Measurements from ENCODE around the gene PHF24. TPM values are rescaled to one million over a fixed set of nuclear protein-coding genes. Genes with fewer than 3 reads are reported as not detected.

The PHF24 gene
- total and polyA plus RNA-seq, 2 donors from 2014 or later: 0.09 to 0.98 TPM

GRCh38 chr9:34989003-34989945 lies 31.2 kb downstream of the PHF24 start, which contains the start of gene DNAJB5:
Gene DNAJB5 (plus strand): TSS chr9:34989745. CDS start chr9:34990631, 886 bp downstream.
- intact Hi-C loops (cut with DNase I): no loop called here
- DNase-seq (peak; percentile 99 to 100 (median 99)), FAIRE-seq (peak; percentile 99)

GRCh38 chr9:34989946-34990635 lies 32.0 kb downstream of the PHF24 start:
- peak overlapping the region; percentile 92 to 96 for H3K27ac ChIP-seq (ENCODE audit: low read depth in 2 of 2, low read length in 2 of 2)
- no peaks in the 10 kb centered on the region for H3K9me3 ChIP-seq (ENCODE audit: control insufficient read depth in 2 of 3, insufficient read depth in 1 of 3, low read length in 3 of 3)
- peaks cover 0 to 40% (median 33%) of the 10 kb centered on the region in 3 donors for H3K4me1 ChIP-seq (ENCODE audit: control insufficient read depth in 2 of 3, insufficient read depth in 2 of 3, low read depth in 1 of 3, low read length in 3 of 3)
- no peaks in the 10 kb centered on the region for H3K36me3 ChIP-seq (ENCODE audit: control insufficient read depth in 2 of 3, insufficient read depth in 3 of 3, low read length in 3 of 3)
- peak overlapping the region; percentile 70 to 75 (median 70) for H3K4me3 ChIP-seq (ENCODE audit: low read length in 3 of 3)
- H3K27me3 ChIP-seq (ENCODE audit: control insufficient read depth, insufficient read depth, low read length): no peaks in the 10 kb centered on the region
- FAIRE-seq (no peak), DNase-seq (peak; percentile 84 to 94 (median 91))
- intact Hi-C loops (cut with DNase I): no loop called here
- no peak for TF ChIP-seq CTCF (IDR thresholded peaks at IDR 0.05; ENCODE audit: borderline replicate concordance, extremely low read depth, insufficient read depth)
- peak overlapping the region; percentile 53 to 84 (median 81) for H3K9ac ChIP-seq (ENCODE audit: low read length in 3 of 3)

More at GRCh38 chr9:34989003-34989945, 31.2 kb downstream of the PHF24 start, which contains the start of gene DNAJB5:
- H3K36me3 ChIP-seq (ENCODE audit: control insufficient read depth in 2 of 3, insufficient read depth in 3 of 3, low read length in 3 of 3): no peaks in the 10 kb centered on the region
- peak within 1 kb of the TSS; percentile 92 to 96 for H3K27ac ChIP-seq (ENCODE audit: low read depth in 2 of 2, low read length in 2 of 2)
- H3K9me3 ChIP-seq (ENCODE audit: control insufficient read depth in 2 of 3, insufficient read depth in 1 of 3, low read length in 3 of 3): no peaks in the 10 kb centered on the region
- H3K9ac ChIP-seq (ENCODE audit: low read length in 3 of 3): peak within 1 kb of the TSS; percentile 69 to 84 (median 81)
- H3K4me1 ChIP-seq (ENCODE audit: control insufficient read depth in 2 of 3, insufficient read depth in 2 of 3, low read depth in 1 of 3, low read length in 3 of 3): peaks cover 0 to 34% (median 27%) of the 10 kb centered on the region in 3 donors
- TF ChIP-seq CTCF (IDR thresholded peaks at IDR 0.05; ENCODE audit: borderline replicate concordance, extremely low read depth, insufficient read depth): no peak
- no peaks in the 10 kb centered on the region for H3K27me3 ChIP-seq (ENCODE audit: control insufficient read depth, insufficient read depth, low read length)
- H3K4me3 ChIP-seq (ENCODE audit: low read length in 3 of 3): peak within 1 kb of the TSS; percentile 75 to 79 (median 77)

- Histone ChIP-seq H3K9ac (ENCODE audit: low read length in 3 of 3) (no peak overlapping the region), H3K4me3 (ENCODE audit: low read length in 3 of 3) (peak overlapping the region in 1 of 3 donors; percentile 70), H3K36me3 (ENCODE audit: control insufficient read depth in 2 of 3, insufficient read depth in 3 of 3, low read length in 3 of 3) (no peaks in the 10 kb centered on the region), H3K27me3 (ENCODE audit: control insufficient read depth, insufficient read depth, low read length) (no peaks in the 10 kb centered on the region), H3K4me1 (ENCODE audit: control insufficient read depth in 2 of 3, insufficient read depth in 2 of 3, low read depth in 1 of 3, low read length in 3 of 3) (peaks cover 0 to 46% (median 43%) of the 10 kb centered on the region in 3 donors), H3K27ac (ENCODE audit: low read depth in 2 of 2, low read length in 2 of 2) (peak overlapping the region; percentile 43 to 61), H3K9me3 (ENCODE audit: control insufficient read depth in 2 of 3, insufficient read depth in 1 of 3, low read length in 3 of 3) (no peaks in the 10 kb centered on the region)
- intact Hi-C loops (cut with DNase I): no loop called here
- DNase-seq (no peak), FAIRE-seq (no peak)
- TF ChIP-seq CTCF (IDR thresholded peaks at IDR 0.05; ENCODE audit: borderline replicate concordance, extremely low read depth, insufficient read depth): no peak
Observed at GRCh38 chr9:34990908-34991606, 33.0 kb downstream of the PHF24 start.
